Fibroblast of lung (primary cell): Measurements from ENCODE around the gene KIF6. TPM values are rescaled to one million over a fixed set of nuclear protein-coding genes. Genes with fewer than 3 reads are reported as not detected.

Experiments used
- DNase-seq, 2 donors: peaks; one replicate each; pipeline versions ENCODE4 v3.0.0 to v3.0.0-alpha.2; 2010; ENCODE audit warnings: low read depth in 2 of 2
- H2AFZ ChIP-seq: 2 replicates; pipeline ENCODE4 v1.5.1; 2012; ENCODE audit warnings: low read length, control low read depth, inconsistent platforms
- H3K27ac ChIP-seq: 2 replicates; pipeline ENCODE4 v1.5.1; 2011; ENCODE audit warnings: low read length, control low read depth; ENCODE audit not compliant: insufficient read depth
- H3K27me3 ChIP-seq: 2 replicates; pipeline ENCODE4 v1.5.1; 2011; ENCODE audit warnings: mild to moderate bottlenecking, low read length; ENCODE audit not compliant: control insufficient read depth, insufficient read depth
- H3K36me3 ChIP-seq: 2 replicates; pipeline ENCODE4 v1.5.1; 2011; ENCODE audit warnings: low read length; ENCODE audit not compliant: control insufficient read depth, insufficient read depth
- H3K4me1 ChIP-seq: 2 replicates; pipeline ENCODE4 v1.5.1; 2011; ENCODE audit warnings: low read length; ENCODE audit not compliant: control insufficient read depth, insufficient read depth; ENCODE audit errors: extremely low read depth
- H3K4me2 ChIP-seq: 2 replicates; pipeline ENCODE4 v1.5.1; 2011; ENCODE audit warnings: low read length, control low read depth; ENCODE audit not compliant: insufficient read depth; ENCODE audit errors: extremely low read depth
- H3K4me3 ChIP-seq, 4 experiments: fragments of 200-600 bp in 1 of 4; sonication (generic) in 1 of 4; replicated peaks in 1 of 4; 2 replicates each; pipeline ENCODE4 v1.5.1; 2011 to 2016; ENCODE audit warnings: low read length in 4 of 4, low read depth in 3 of 4, mild to moderate bottlenecking in 3 of 4, control low read depth in 2 of 4, inconsistent platforms in 1 of 4, mixed read lengths in 1 of 4; ENCODE audit not compliant: insufficient read depth in 1 of 4; ENCODE audit errors: control extremely low read depth in 1 of 4
- H3K79me2 ChIP-seq: 2 replicates; pipeline ENCODE4 v1.5.1; 2012; ENCODE audit warnings: mild to moderate bottlenecking, low read length, inconsistent platforms; ENCODE audit not compliant: control insufficient read depth, insufficient read depth
- H3K9ac ChIP-seq: 2 replicates; pipeline ENCODE4 v1.5.1; 2011; ENCODE audit warnings: mild to moderate bottlenecking, low read length, control low read depth; ENCODE audit not compliant: insufficient read depth
- H3K9me3 ChIP-seq: 2 replicates; pipeline ENCODE4 v1.5.1; 2012; ENCODE audit warnings: low read depth, low read length; ENCODE audit not compliant: control insufficient read depth, insufficient read depth
- H4K20me1 ChIP-seq: 2 replicates; pipeline ENCODE4 v1.5.1; 2011; ENCODE audit warnings: low read length; ENCODE audit not compliant: control insufficient read depth, insufficient read depth; ENCODE audit errors: extremely low read depth
- CTCF ChIP-seq, 2 donors: IDR thresholded peaks in 1 of 2; conservative IDR thresholded peaks in 1 of 2; 1 replicate in 1 of 2; 2 replicates in 1 of 2; pipeline ENCODE4 v1.5.1; 2011 to 2012; ENCODE audit warnings: low read length in 2 of 2, control low read depth in 1 of 2, inconsistent platforms in 1 of 2, low read depth in 1 of 2, mild to moderate bottlenecking in 1 of 2
- EZH2 ChIP-seq: IDR thresholded peaks from 2 replicates; pipeline ENCODE4 v1.5.1; 2012; ENCODE audit warnings: low read length, control low read depth, mild to moderate bottlenecking; ENCODE audit errors: missing control alignments
- polyA plus RNA-seq, 2 donors: library from polyadenylated mRNA; depleted of rRNA in 1 of 2; stranded (reverse) in 1 of 2; unstranded in 1 of 2; fragments of >200 nt; gene quantifications; 2 replicates each; pipeline ENCODE4 v1.2.1, GENCODE V29; 2011 to 2012; ENCODE audit warnings: missing spikeins in 1 of 2
- total RNA-seq: library from RNA; depleted of rRNA; stranded (reverse); fragments of >200 nt; gene quantifications from 2 replicates; pipeline ENCODE4 v1.2.1, GENCODE V29; 2014

The KIF6 gene
- total and polyA plus RNA-seq, 2 donors (not counting 1 experiment from before 2014, with no cell fraction given) = 0.24 to 0.83 TPM

- H3K4me2 ChIP-seq = no peak overlapping the region
- no peak for TF ChIP-seq EZH2
- TF ChIP-seq CTCF (conservative IDR thresholded peaks at IDR 0.05 in 1 of 2, IDR thresholded peaks at IDR 0.05 in 1 of 2; ENCODE audit: low read depth in 1 of 2, low read length in 2 of 2) = no peak
- no peaks in the 10 kb centered on the region for H4K20me1 ChIP-seq
- no peak overlapping the region for H2AFZ ChIP-seq
- no peaks in the 10 kb centered on the region for H3K9me3 ChIP-seq
- no peaks in the 10 kb centered on the region for H3K36me3 ChIP-seq
- H3K27ac ChIP-seq = no peak overlapping the region
- no peak for DNase-seq
- no peak overlapping the region for H3K9ac ChIP-seq
- H3K4me3 ChIP-seq = no peak overlapping the region
- H3K79me2 ChIP-seq = no peaks in the 10 kb centered on the region
- H3K27me3 ChIP-seq = no peaks in the 10 kb centered on the region
- no peaks in the 10 kb centered on the region for H3K4me1 ChIP-seq
Measured at GRCh38 chr6:39403304-39403703, 321.9 kb downstream of the KIF6 start.

DNA sequence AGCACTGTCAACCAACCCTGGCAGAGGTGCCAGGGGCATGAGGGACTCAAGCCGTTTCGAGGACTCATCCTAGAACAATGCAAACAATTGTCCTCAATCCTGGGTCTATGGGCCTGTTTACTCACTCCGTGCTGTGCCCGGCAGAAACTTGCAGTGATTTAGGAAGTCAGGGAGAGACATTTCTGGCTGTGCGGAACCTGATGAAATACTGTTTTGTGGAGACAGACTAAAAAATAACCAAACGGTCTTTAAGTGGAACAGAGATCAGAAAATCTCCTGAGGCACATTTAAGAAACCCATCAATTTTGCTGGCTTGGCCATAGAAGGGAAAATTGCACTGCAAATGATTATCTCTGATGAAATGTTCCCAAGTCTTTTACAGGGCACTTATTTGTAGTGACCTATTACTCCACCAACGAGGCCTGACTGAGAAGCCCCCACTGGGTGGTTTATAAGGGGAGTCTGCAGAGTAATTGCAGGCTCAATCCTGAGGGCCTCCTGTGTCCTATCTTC lies 322.9 kb downstream of the KIF6 start:
- no peak for DNase-seq
- H3K36me3 ChIP-seq = no peaks in the 10 kb centered on the region
- no peaks in the 10 kb centered on the region for H3K27me3 ChIP-seq
- H4K20me1 ChIP-seq = no peaks in the 10 kb centered on the region
- H3K9me3 ChIP-seq = no peaks in the 10 kb centered on the region
- no peaks in the 10 kb centered on the region for H3K79me2 ChIP-seq
- H3K4me3 ChIP-seq = no peak overlapping the region
- H3K4me2 ChIP-seq = no peak overlapping the region
- no peak overlapping the region for H3K9ac ChIP-seq
- no peaks in the 10 kb centered on the region for H3K4me1 ChIP-seq
- no peak overlapping the region for H2AFZ ChIP-seq
- TF ChIP-seq EZH2 (no peak), CTCF (conservative IDR thresholded peaks at IDR 0.05 in 1 of 2, IDR thresholded peaks at IDR 0.05 in 1 of 2; ENCODE audit: low read depth in 1 of 2, low read length in 2 of 2) (no peak)
- no peak overlapping the region for H3K27ac ChIP-seq

DNA sequence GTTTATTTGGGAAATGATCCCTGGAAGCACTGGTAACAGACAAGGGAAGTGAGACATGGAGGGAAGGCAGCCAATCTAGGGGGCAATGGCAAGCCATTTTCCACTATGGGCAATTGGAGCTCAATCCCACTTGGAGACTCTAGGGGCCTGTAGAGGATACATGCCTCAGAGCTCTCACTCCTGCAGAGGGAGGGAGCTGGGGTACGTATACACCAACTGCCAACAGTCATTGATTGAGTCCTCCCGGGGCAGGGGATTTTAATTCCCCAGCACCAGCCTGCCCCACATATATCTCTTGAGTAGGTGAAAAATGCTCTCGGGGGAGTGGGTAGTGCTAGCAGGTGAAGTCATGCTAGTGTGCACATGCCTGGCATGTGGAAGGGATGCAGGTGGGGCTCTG lies 323.8 kb downstream of the KIF6 start:
- Histone ChIP-seq H3K79me2 (no peaks in the 10 kb centered on the region), H4K20me1 (no peaks in the 10 kb centered on the region), H3K4me2 (no peak overlapping the region), H3K27ac (no peak overlapping the region), H3K9ac (no peak overlapping the region), H3K36me3 (no peaks in the 10 kb centered on the region), H3K4me3 (no peak overlapping the region), H3K4me1 (no peaks in the 10 kb centered on the region), H2AFZ (no peak overlapping the region), H3K27me3 (no peaks in the 10 kb centered on the region), H3K9me3 (no peaks in the 10 kb centered on the region)
- no peak for DNase-seq
- TF ChIP-seq EZH2 (no peak), CTCF (conservative IDR thresholded peaks at IDR 0.05 in 1 of 2, IDR thresholded peaks at IDR 0.05 in 1 of 2; ENCODE audit: low read depth in 1 of 2, low read length in 2 of 2) (no peak)
